GM19372 (cell line): ENCODE measurements around the gene SCARF1.

Experiments used
- ATAC-seq: cut with Tn5 transposase; IDR thresholded peaks from one replicate; pipeline ENCODE4 v1.9.1; 2021; ENCODE audit warnings: mild to moderate bottlenecking, low read depth, moderate library complexity; ENCODE audit not compliant: unreplicated experiment

SCARF1 gene

DNA sequence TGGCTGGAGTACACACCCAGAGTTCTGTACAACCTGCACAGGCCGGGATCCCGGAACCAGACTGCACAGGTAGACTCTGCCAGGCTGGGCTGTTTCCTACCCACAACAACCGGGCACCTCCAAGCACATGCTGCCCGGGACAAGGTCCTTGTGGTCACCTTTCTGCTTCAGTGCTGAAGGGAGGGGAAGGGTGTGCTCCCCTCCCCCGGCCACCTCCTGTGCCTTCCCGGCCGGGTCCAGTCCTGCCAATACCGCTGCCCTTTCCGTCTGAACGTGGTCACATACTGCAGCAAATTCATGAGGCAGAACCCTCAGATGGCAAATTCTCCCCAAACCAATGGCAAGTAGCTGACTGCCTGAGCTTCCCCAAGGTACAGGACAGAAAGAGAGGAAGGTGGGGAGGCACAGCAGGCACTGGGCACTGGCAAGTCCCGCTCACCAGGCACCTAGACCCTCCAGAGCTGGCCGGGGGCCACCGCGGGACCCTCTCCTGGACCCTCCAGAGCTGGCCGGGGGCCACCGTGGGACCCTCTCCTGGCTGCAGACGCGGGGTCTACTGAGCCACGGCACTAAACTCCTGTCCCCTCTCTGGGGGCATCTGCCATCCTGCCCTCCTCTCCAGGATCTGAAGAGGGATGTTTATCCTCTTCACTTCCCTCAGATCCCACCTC, 39.7 kb downstream of the SCARF1 start:
- no peak for ATAC-seq

DNA sequence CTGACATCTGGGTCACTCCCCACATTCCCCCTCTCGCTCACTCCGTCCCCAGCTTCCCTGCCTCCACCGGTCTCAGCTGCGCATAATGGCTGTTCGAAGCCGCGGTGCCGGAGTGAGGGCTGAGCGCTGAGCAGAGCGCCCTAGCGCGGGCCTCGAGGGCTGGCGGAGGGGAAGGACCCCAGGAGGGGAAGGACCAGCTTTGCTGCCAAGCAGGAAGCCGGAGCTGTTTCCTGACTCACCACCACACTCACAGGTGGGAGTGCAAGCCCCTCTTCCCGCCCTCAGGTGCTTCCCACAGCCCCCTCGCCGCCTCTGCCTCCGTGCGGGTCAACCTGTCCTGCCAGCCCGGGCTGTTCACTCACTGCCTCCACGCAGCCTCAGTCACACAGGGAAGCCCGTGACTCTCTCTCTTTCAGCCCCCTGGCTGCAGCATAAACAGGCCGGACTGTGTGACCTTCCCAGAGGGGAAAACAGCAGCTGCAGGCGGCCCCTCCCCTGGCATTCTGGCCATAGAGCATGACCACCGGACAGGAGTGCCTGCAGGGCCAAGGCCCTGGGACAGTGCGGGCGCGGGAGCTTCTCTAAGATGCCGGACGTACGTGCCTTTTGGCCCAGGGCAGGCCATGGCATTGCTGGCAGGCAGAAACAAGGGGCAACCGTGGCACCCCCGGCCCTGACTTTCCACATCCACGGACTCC, 40.6 kb downstream of the SCARF1 start:
- ATAC-seq: no peak

DNA sequence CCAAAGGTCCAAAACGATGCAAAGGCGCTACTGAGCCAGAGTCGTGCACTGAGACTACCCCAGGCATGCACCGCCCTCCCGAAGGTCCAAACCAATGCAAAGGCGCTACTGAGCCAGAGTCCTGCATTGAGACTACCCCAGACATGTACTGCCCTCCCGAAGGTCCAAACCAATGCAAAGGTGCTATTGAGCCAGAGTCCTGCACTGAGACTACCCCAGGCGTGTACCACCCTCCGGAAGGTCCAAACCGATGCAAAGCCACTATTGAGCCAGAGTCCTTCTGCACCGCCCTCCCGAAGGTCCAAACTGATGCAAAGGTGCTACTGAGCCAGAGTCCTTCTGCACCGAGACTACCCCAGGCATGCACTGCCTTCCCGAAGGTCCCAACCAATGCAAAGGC, 44.0 kb downstream of the SCARF1 start:
- ATAC-seq: no peak

DNA sequence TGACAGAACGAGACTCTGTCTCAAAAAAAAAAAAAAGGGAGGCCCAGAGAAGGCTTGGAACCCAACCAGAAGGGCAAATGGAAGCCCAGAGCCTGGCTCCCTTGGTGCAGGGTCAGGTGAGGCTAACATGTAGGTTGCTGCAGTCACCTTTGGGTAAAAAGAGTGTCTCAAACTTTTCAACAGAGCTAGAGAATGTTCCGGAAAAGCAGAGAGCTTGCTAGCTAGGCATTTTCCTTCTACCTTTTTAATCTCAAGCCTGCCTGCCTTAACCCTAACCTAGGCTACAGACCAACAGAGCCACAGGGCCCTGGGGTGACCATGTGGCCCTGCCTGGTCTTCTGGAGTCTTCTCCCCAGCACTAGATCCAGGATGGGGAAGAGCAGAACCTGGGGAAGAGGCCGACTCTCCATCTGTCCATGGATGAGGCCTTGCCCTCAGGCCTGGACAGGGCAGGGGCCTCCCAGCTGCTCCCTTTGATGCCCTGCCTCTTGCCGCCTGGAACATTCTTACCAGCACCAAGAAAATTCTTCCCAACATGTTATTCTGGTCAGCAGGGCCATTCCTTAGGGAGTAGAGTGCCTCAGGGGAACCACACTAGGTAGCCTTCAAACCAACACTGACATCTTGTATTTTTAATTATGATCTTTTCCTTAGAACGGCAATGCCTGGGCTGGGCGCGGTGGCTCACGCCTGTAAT, 47.0 kb downstream of the SCARF1 start:
- no peak for ATAC-seq

GRCh38 chr17:1597861-1598342, 47.6 kb downstream of the SCARF1 start:
- no peak for ATAC-seq

GRCh38 chr17:1593630-1593931, 52.0 kb downstream of the SCARF1 start:
- no peak for ATAC-seq

DNA sequence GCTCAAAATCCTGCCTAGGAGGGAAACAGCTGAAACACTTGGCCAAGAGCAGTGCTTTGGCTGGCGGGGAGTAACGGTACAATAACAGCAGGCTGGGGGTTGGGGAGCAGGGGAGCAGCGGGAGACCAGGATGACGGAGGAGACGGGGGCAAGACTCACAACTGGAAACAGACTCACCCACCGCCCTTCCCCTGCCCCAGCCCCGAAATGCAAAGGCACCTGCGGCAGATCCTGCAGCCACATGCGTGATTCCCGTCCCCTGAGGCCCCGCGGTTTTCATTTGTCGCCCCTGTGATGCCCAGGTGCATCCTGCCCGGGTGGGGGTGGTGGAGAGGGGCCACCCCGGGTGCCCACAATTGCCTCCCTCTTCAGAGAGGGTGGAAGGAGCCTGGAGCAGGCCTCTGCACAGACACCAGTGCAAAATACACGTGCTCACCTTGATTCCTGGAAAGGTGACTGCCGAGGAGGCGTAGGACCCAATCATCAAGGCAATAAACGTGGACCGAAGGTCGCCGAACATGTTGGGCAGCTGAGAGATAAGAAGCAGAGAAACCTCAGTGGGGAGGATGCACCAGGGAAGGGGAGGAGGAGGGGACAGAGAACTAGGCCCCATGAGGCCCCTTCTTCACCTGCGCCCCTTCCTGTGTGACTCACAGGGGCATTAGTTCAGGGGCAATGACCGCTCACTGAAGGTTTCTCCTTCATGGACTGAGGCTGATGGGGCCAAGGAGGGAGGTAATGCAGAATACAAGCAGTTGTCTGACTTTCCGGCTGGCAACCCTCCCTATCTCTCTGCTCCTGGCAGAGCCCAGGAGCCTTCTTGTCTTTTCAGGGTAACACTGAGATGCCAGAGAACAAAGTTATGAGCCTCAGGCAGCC, 52.5 kb downstream of the SCARF1 start:
- no peak for ATAC-seq

DNA sequence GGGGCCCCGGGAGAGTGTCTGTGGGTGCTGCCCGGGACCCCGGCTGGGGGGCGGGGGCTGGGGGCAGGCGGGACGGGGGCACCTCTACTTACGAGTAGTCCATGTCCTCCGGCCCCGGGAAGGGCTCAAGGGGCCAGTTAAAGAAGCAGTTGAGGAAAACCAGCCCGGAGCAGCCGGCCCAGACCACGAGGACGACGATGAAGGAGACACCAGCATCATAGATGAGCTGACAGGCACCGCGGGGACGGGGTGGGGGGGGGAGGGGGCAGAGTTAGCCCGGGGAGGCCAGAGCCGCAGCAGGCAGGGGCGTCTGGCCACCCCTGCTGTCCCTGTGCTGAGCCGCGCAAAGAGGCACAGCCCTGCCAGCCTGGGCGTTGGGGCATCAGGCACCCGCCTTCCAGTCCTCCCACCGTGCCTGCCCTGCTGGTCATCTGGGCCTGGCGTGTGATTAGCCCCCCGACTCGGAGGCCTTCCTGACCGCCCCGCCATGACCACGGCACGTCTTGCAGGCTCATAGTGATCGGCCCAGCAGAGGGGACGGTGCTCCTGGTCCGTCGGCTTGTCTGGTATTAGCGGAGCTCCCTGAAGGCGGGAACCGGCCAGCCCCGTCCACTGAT, 54.0 kb downstream of the SCARF1 start:
- ATAC-seq: no peak

- ATAC-seq: no peak
Measured at GRCh38 chr17:1590747-1591473, 54.6 kb downstream of the SCARF1 start.

GRCh38 chr17:1590029-1590746, 55.3 kb downstream of the SCARF1 start:
- ATAC-seq: no peak

GRCh38 chr17:1588821-1589585, 56.5 kb downstream of the SCARF1 start:
- ATAC-seq: no peak

DNA sequence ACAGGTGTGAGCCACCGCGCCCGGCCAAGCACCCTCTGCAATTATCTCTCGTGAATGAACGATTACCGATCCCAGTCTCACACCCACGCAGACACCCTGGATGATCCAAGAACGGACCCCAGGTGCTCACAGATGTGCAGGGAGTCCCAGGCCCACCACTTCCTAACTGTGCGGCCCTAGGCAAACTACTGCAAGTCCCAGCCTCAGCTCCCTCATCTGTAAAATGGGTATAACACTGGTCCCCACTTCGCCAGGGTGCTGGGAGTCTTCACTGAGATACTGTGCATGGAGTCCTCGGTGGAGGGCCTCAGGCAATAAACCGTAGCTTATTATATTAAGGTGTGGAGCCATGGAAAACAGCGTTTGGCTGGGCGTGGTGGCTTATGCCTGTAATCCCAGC, 61.4 kb downstream of the SCARF1 start:
- ATAC-seq: no peak
